Uterus (tissue), 4 donors: ENCODE results near the gene SIGLEC10. TPM values are rescaled to one million over a fixed set of nuclear protein-coding genes. Genes with fewer than 3 reads are reported as not detected.

Experiments
- DNase-seq, 2 donors: peaks; one replicate each; pipeline ENCODE4 v3.0.0-alpha.2; 2019 to 2020
- H3K27ac ChIP-seq, 2 donors: fragments of 200-600 bp; sonication (generic); 1 replicate in 1 of 2; 2 replicates in 1 of 2; pipeline ENCODE4 v1.5.1; 2016 to 2018
- H3K27me3 ChIP-seq, 2 donors: fragments of 200-600 bp; sonication (generic); one replicate each; pipeline ENCODE4 v1.5.1; 2018 to 2019; ENCODE audit warnings: control low read depth in 1 of 2
- H3K36me3 ChIP-seq, 2 donors: fragments of 200-600 bp; sonication (generic); one replicate each; pipeline ENCODE4 v1.5.1; 2019; ENCODE audit warnings: control low read depth in 1 of 2
- H3K4me1 ChIP-seq, 2 donors: fragments of 200-600 bp; sonication (generic); one replicate each; pipeline ENCODE4 v1.5.1; 2018 to 2019; ENCODE audit warnings: control low read depth in 1 of 2
- H3K4me3 ChIP-seq, 2 donors: fragments of 200-600 bp; sonication (generic); 1 replicate in 1 of 2; 2 replicates in 1 of 2; pipeline ENCODE4 v1.5.1; 2018 to 2019; ENCODE audit warnings: mild to moderate bottlenecking in 1 of 2
- H3K9me3 ChIP-seq, 2 donors: fragments of 200-600 bp; sonication (generic); one replicate each; pipeline ENCODE4 v1.5.1; 2019; ENCODE audit warnings: control low read depth in 1 of 2
- POLR2A ChIP-seq, 2 donors: fragments of 450-650 bp; IDR thresholded peaks; one replicate each; pipeline ENCODE4 v1.6.1; 2016; ENCODE audit warnings: antibody characterized with exemption in 2 of 2, mild to moderate bottlenecking in 1 of 2, moderate library complexity in 1 of 2
- intact Hi-C: fragments of 100-400 bp; cut with DNase I; formaldehyde crosslinking; loops from one replicate; pipeline ENCODE4 v1.15.1; 2023; ENCODE audit warnings: low total_unique reads
- total RNA-seq, 4 donors: library from RNA; depleted of rRNA in 3 of 4; stranded (reverse); fragments of >200 nt in 3 of 4; gene quantifications; one replicate each; pipeline versions ENCODE4 v1.1.0 to v1.2.4, GENCODE V29; 2014 to 2023
- TF ChIP-seq, protein P1 (sequence below), 4 experiments: fragments of 200-600 bp in 2 of 4; fragments of 450-650 bp in 2 of 4; sonication (generic) in 2 of 4; IDR thresholded peaks; one replicate each; pipeline ENCODE4 v1.5.1; 2016 to 2019; ENCODE audit warnings: antibody characterized with exemption in 4 of 4, mild to moderate bottlenecking in 2 of 4, moderate library complexity in 1 of 4
- donor health status: DM: yes; HTN: yes; CAD: no.

SIGLEC10 gene
- total RNA-seq, 4 donors from 2014 or later = 0.26 to 11.2 (median 1.1) TPM

DNA sequence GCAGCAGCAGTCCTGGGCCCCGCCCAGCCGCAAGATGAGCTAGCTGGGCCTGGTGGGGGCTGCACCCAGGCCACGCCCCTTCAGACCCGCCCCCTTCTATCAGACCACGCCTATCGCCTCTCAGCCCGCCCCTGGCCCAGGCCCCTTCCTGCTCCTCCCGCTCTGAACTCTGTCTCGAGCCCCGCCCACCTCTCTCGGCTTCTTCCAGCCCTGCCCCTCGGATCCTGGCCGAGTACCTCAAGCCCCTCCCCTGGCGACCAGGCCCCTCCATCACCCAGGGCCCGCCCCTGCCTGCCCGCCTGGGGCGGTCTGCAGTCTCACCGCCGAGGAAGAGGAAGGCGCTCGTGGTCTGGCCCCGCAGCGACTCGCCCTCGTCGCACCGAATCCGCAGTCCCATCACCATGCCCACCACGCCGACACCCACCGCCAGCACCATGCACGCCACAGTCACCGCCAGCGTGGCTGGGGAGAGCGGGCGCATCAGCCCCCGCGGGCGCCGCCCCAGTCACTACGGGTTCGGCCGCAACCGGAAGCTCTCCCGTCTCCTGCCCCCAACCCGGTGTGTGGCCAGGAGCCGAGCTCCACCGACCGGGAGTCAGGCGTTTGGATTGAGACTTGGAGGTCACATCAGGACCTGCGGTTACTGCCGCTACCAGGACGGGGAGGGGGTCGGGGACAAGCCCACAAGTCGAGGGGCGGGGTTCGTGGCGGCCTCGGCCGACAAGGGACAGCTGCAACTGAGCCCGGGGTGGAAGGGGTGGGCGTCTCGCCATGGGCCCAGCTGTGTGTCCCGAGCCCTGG, 49.7 kb downstream of the SIGLEC10 start:
- intact Hi-C loops = no loop called here
- H3K27ac ChIP-seq = peak overlapping the region; percentile 90 to 97
- H3K36me3 ChIP-seq = no peaks in the 10 kb centered on the region
- no peaks in the 10 kb centered on the region for H3K9me3 ChIP-seq
- peak overlapping the region; percentile 77 to 81 for H3K4me3 ChIP-seq
- no peaks in the 10 kb centered on the region for H3K4me1 ChIP-seq
- DNase-seq = peak; percentile 100
- no peak for TF ChIP-seq POLR2A (IDR thresholded peaks at IDR 0.05)
- TF ChIP-seq, protein P1, sequence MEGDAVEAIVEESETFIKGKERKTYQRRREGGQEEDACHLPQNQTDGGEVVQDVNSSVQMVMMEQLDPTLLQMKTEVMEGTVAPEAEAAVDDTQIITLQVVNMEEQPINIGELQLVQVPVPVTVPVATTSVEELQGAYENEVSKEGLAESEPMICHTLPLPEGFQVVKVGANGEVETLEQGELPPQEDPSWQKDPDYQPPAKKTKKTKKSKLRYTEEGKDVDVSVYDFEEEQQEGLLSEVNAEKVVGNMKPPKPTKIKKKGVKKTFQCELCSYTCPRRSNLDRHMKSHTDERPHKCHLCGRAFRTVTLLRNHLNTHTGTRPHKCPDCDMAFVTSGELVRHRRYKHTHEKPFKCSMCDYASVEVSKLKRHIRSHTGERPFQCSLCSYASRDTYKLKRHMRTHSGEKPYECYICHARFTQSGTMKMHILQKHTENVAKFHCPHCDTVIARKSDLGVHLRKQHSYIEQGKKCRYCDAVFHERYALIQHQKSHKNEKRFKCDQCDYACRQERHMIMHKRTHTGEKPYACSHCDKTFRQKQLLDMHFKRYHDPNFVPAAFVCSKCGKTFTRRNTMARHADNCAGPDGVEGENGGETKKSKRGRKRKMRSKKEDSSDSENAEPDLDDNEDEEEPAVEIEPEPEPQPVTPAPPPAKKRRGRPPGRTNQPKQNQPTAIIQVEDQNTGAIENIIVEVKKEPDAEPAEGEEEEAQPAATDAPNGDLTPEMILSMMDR (IDR thresholded peaks at IDR 0.05) = peak in 1 of 4 experiments; percentile 37
- no peaks in the 10 kb centered on the region for H3K27me3 ChIP-seq

DNA sequence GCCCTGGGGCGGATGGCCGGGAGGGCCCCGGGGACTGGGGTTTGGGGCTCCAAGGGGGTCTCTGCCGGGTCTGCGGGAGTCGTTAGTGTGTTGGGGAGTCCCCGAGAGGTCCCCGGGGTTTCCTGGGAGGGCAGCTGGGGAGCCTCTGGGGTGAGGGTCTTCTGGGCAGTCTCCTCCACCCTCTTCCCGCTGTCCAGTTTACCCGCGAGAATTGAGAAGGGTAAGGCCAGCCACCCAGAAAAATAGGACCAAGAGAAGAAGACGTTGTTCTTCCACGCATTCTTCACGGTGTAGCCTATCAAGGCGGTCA, 50.2 kb downstream of the SIGLEC10 start:
- TF ChIP-seq POLR2A (IDR thresholded peaks at IDR 0.05) = peak; percentile 92 to 95
- TF ChIP-seq, protein P1 (IDR thresholded peaks at IDR 0.05) = peak in 1 of 4 experiments; percentile 4
- Histone ChIP-seq H3K27ac (peak overlapping the region; percentile 90 to 97), H3K4me3 (peak overlapping the region; percentile 77 to 81), H3K9me3 (no peaks in the 10 kb centered on the region), H3K4me1 (no peaks in the 10 kb centered on the region), H3K36me3 (no peaks in the 10 kb centered on the region), H3K27me3 (no peaks in the 10 kb centered on the region)
- intact Hi-C loops = no loop called here
- no peak for DNase-seq

DNA sequence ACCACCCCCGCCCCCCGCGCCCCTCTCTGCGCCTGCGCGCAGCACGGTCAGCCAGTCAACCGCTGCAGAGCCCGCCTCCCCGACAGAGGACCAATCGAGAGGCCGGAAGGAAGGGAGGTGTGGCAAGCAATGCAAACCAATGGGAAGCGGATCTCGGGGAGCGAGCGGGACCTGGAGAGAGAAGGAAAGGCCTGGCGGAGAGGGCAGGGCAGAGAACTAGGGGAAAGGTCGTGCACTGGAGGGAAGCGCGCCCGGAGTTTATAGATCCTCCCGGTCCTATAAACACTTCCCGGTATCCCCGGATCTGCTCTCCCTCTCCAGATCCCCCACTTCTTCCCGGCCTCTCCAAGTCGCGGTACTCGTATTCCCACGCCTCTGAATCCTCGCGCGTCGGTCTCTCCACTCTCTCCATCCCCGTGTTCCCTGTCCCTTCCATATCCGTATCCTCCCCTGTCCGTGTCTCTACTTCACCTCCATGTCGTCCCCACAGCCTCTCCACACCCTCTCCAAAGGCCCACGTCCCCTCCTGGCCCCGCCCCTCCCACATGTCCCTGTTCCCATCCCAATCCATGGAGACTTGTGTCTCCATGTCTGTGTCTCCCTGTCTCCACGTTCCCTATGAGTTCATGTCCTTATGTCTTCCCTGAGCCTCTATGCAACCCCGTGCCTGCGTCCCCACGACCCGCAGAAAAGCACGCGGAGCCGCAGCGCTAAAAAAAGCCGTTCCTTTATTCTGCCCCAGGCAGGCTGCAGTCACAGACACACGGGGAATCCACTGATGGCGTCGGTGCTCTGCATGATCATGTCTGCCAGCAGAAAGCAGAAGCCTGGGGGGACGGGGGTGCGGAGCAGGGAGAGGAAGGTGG, 50.8 kb downstream of the SIGLEC10 start:
- H3K9me3 ChIP-seq = no peaks in the 10 kb centered on the region
- no peaks in the 10 kb centered on the region for H3K36me3 ChIP-seq
- H3K27ac ChIP-seq = peak overlapping the region; percentile 90 to 97
- TF ChIP-seq, protein P1 (IDR thresholded peaks at IDR 0.05) = no peak
- TF ChIP-seq POLR2A (IDR thresholded peaks at IDR 0.05) = peak; percentile 94 to 97
- no peaks in the 10 kb centered on the region for H3K4me1 ChIP-seq
- H3K27me3 ChIP-seq = no peaks in the 10 kb centered on the region
- peak overlapping the region; percentile 77 to 81 for H3K4me3 ChIP-seq
- peak; percentile 97 to 99 for DNase-seq
- intact Hi-C loops = no loop called here

DNA sequence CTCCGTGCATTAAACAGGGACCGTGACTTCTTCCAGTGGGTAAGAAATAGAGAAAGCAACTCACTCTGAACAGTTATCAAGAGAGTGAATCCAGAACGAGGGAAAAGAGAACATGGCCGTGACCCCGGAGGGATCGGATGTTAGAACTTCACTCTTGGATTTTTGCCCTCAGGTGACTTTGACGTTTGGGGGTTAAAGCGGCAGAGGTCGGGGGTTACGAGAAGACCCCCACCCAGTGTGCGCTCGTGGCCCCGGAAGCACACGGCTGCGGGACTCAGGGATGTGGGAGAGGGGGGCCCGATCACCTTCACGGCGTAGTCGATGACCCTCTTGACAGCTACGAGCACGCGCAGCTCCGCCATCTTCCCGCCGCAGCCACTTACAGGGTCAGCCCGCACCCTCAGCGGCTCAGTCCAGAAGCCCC, 51.5 kb downstream of the SIGLEC10 start, which contains the start of gene ETFB:
Gene ETFB, minus strand, starts transcription at position 424 of the 424 bp plus-strand sequence. Its CDS starts 62 bp downstream, at position 362.
- intact Hi-C loops = no loop called here
- Histone ChIP-seq H3K27ac (peak within 1 kb of the TSS; percentile 90 to 97), H3K4me3 (peak within 1 kb of the TSS; percentile 77 to 81), H3K36me3 (no peaks in the 10 kb centered on the region), H3K4me1 (no peaks in the 10 kb centered on the region), H3K27me3 (no peaks in the 10 kb centered on the region), H3K9me3 (no peaks in the 10 kb centered on the region)
- DNase-seq = no peak
- TF ChIP-seq POLR2A (IDR thresholded peaks at IDR 0.05) = no peak
- TF ChIP-seq, protein P1 (IDR thresholded peaks at IDR 0.05) = no peak
